GM12878 (cell line): ENCODE data around the gene GAS2. TPM values are rescaled to one million over a fixed set of nuclear protein-coding genes. Genes with fewer than 3 reads are reported as not detected.
A peak's percentile ranks its signal among the peaks of the same experiment; 100 is the strongest.

Source experiments
- ATF3 ChIP-seq: IDR thresholded peaks from 2 replicates; pipeline ENCODE4 v1.6.1; 2011; ENCODE audit warnings: low read depth, mild to moderate bottlenecking, low read length, moderate library complexity, borderline replicate concordance; ENCODE audit errors: extremely low read depth
- BMI1 ChIP-seq: fragments of 450-650 bp; IDR thresholded peaks from 2 replicates; pipeline ENCODE4 v1.6.1; 2016; ENCODE audit warnings: mild to moderate bottlenecking, moderate library complexity, borderline replicate concordance
- DPF2 ChIP-seq: fragments of 450-650 bp; IDR thresholded peaks from 2 replicates; pipeline ENCODE4 v1.6.1; 2017; ENCODE audit warnings: mild to moderate bottlenecking
- E4F1 ChIP-seq: fragments of 450-650 bp; IDR thresholded peaks from 2 replicates; pipeline ENCODE4 v1.6.1; 2018; ENCODE audit warnings: borderline replicate concordance, mild to moderate bottlenecking; ENCODE audit not compliant: partially characterized antibody
- MLLT1 ChIP-seq: fragments of 450-650 bp; IDR thresholded peaks from 2 replicates; pipeline ENCODE4 v1.6.1; 2016; ENCODE audit warnings: mild to moderate bottlenecking
- MYC ChIP-seq: IDR thresholded peaks from 2 replicates; pipeline ENCODE4 v1.6.1; 2011; ENCODE audit warnings: mild to moderate bottlenecking, low read length, moderate library complexity, inconsistent platforms; ENCODE audit not compliant: insufficient read depth, insufficient replicate concordance, insufficient read length, severe bottlenecking
- SIN3A ChIP-seq: IDR thresholded peaks from 2 replicates; pipeline ENCODE4 v1.6.1; 2012; ENCODE audit warnings: low read depth, low read length, improper control_type of control experiment
- SPI1 ChIP-seq: IDR thresholded peaks from 2 replicates; pipeline ENCODE4 v1.6.1; 2011; ENCODE audit warnings: low read depth, mild to moderate bottlenecking, low read length, moderate library complexity, borderline replicate concordance; ENCODE audit not compliant: insufficient read depth
- ZBTB33 ChIP-seq: fragments of 450-650 bp; IDR thresholded peaks from 2 replicates; pipeline ENCODE4 v1.6.1; 2017; ENCODE audit warnings: mild to moderate bottlenecking
- ZSCAN29 ChIP-seq: fragments of 450-650 bp; IDR thresholded peaks from 2 replicates; pipeline ENCODE4 v1.6.1; 2017; ENCODE audit warnings: mild to moderate bottlenecking, moderate library complexity
- polyA plus RNA-seq, 11 experiments: library from polyadenylated mRNA; depleted of rRNA in 4 of 11; unstranded in 6 of 11; stranded (reverse) in 5 of 11; fragments of >200 nt; fragmentation: Nextera tagmentation in 4 of 11; fragmentation: Illumina TruSeq in 1 of 11; extraction: Ambion mirVana in 4 of 11; extraction: Trizol in 1 of 11; gene quantifications; 1 replicate in 1 of 11; 2 replicates in 10 of 11; pipeline versions ENCODE4 v1.2.1 to v1.2.3, GENCODE V29; 2011 to 2016; ENCODE audit warnings: inconsistent platforms in 2 of 11, missing spikeins in 2 of 11, low read depth in 1 of 11
- total RNA-seq, 4 experiments: library from RNA; depleted of rRNA in 3 of 4; stranded (reverse); fragments of >200 nt in 3 of 4; fragmentation: Illumina TruSeq in 1 of 4; extraction: Trizol in 1 of 4; gene quantifications; 2 replicates each; pipeline versions ENCODE4 v1.2.1 to v1.2.3, GENCODE V29; 2013 to 2021

The GAS2 gene
- total and polyA plus RNA-seq, 10 of the 15 experiments (the other 5 are each of a cell fraction or from before 2014, with no cell fraction given): 16.4 to 81.4 (median 26.2) TPM

GRCh38 chr11:22626573-22627239 is 39.7 kb upstream of the GAS2 start (continued):
- peak; percentile 88 for TF ChIP-seq MLLT1
- TF ChIP-seq SIN3A: no peak
- no peak for TF ChIP-seq ATF3
- no peak for TF ChIP-seq BMI1
- no peak for TF ChIP-seq DPF2
- TF ChIP-seq MYC: no peak
- no peak for TF ChIP-seq ZSCAN29
- peak; percentile 69 for TF ChIP-seq SPI1
- peak; percentile 40; the same call in 1 of the 2 replicates for TF ChIP-seq ZBTB33
- no peak for TF ChIP-seq E4F1
